GM21390 (cell line): ENCODE results near the gene SAP25.

Source experiments
- ATAC-seq: cut with Tn5 transposase; IDR thresholded peaks from one replicate; pipeline ENCODE4 v1.9.1; 2021; ENCODE audit not compliant: unreplicated experiment

SAP25 gene

GRCh38 chr7:100573691-100574361 is at the start of gene SAP25:
Gene SAP25 (minus strand): TSS chr7:100573900. CDS start chr7:100573742, 158 bp downstream.
- ATAC-seq: no peak

- no peak for ATAC-seq
These were observed 47.9 kb upstream of the SAP25 start for GRCh38 chr7:100621554-100621953.

- no peak for ATAC-seq
These were observed 47.1 kb upstream of the SAP25 start for GRCh38 chr7:100620804-100621203.

- no peak for ATAC-seq
These were observed 46.5 kb upstream of the SAP25 start for GRCh38 chr7:100620239-100620638.

GRCh38 chr7:100614308-100614861 is 40.7 kb upstream of the SAP25 start:
- no peak for ATAC-seq

GRCh38 chr7:100613412-100614175 is 39.9 kb upstream of the SAP25 start:
- no peak for ATAC-seq

- ATAC-seq: peak; percentile 3
These were observed 39.2 kb upstream of the SAP25 start for GRCh38 chr7:100612730-100613390.

GRCh38 chr7:100611983-100612729 is 38.5 kb upstream of the SAP25 start, which contains the start of gene MOSPD3:
Gene MOSPD3 (plus strand): TSS chr7:100612540. CDS start chr7:100612792, 252 bp downstream.
- peak; percentile 89 for ATAC-seq

- no peak for ATAC-seq
These were observed 36.3 kb upstream of the SAP25 start for GRCh38 chr7:100609958-100610357.

GRCh38 chr7:100607111-100607510 is 33.4 kb upstream of the SAP25 start:
- no peak for ATAC-seq

- ATAC-seq: no peak
These were observed 32.6 kb upstream of the SAP25 start for GRCh38 chr7:100606313-100606712.

- ATAC-seq: no peak
These were observed 31.5 kb upstream of the SAP25 start for GRCh38 chr7:100604976-100605911.

GRCh38 chr7:100604028-100604975 is 30.6 kb upstream of the SAP25 start:
- peak; percentile 59 for ATAC-seq

GRCh38 chr7:100603726-100604027 is 30.0 kb upstream of the SAP25 start:
- no peak for ATAC-seq

GRCh38 chr7:100602889-100603725 is 29.4 kb upstream of the SAP25 start:
- no peak for ATAC-seq

GRCh38 chr7:100600730-100601038 is 27.0 kb upstream of the SAP25 start:
- ATAC-seq: no peak

- ATAC-seq: no peak
These were observed 26.4 kb upstream of the SAP25 start for GRCh38 chr7:100599911-100600729.
